Stimulated activated CD4-positive, alpha-beta T cell treated with anti-CD3 and anti-CD28 coated beads, Interleukin-2, amount 100 ng/mL, for 24 hours (primary cell): ENCODE data around the gene SETD9.

Source experiments
- DNase-seq, 2 donors: peaks; one replicate each; pipeline ENCODE4 v3.0.0-alpha.2; 2020

SETD9 gene

GRCh38 chr5:56938858-56939257 is 29.5 kb downstream of the SETD9 start:
- DNase-seq: no peak

- DNase-seq: no peak
Observed at GRCh38 chr5:56941981-56942380, 32.6 kb downstream of the SETD9 start.

GRCh38 chr5:56947052-56947451 is 37.7 kb downstream of the SETD9 start:
- DNase-seq: no peak

- peak; percentile 65 to 69 for DNase-seq
Observed at GRCh38 chr5:56950626-56951125, 41.3 kb downstream of the SETD9 start.

- peak; percentile 25 to 28 for DNase-seq
Observed at GRCh38 chr5:56951126-56951945, 41.9 kb downstream of the SETD9 start.

- peak; percentile 81 to 83 for DNase-seq
Observed at GRCh38 chr5:56951946-56952691, 42.7 kb downstream of the SETD9 start, which contains the start of gene MIER3. Gene MIER3, minus strand, starts transcription at chr5:56952123. Its CDS starts 21 bp downstream, at chr5:56952102.

- no peak for DNase-seq
Observed at GRCh38 chr5:56954262-56954661, 44.9 kb downstream of the SETD9 start.

GRCh38 chr5:56958595-56958994 is 49.2 kb downstream of the SETD9 start:
- DNase-seq: no peak

- DNase-seq: no peak
Observed at GRCh38 chr5:56959326-56959725, 49.9 kb downstream of the SETD9 start.

- DNase-seq: no peak
Observed at GRCh38 chr5:56961746-56962145, 52.4 kb downstream of the SETD9 start.

- no peak for DNase-seq
Observed at GRCh38 chr5:56962286-56962685, 52.9 kb downstream of the SETD9 start.

- DNase-seq: no peak
Observed at GRCh38 chr5:56963246-56963645, 53.9 kb downstream of the SETD9 start.

GRCh38 chr5:56964173-56964572 is 54.8 kb downstream of the SETD9 start:
- no peak for DNase-seq
